Stimulated activated CD4-positive, alpha-beta T cell treated with anti-CD3 and anti-CD28 coated beads, Interleukin-15, amount 100 ng/mL, for 48 hours (primary cell): ENCODE results near the gene C2CD3.
A peak's percentile ranks its signal among the peaks of the same experiment; 100 is the strongest.
"Not testable (repeated sequence)": the region's sequence is repeated elsewhere in the genome, so short reads cannot be mapped to it uniquely, and the experiment has no call there.

Experiments used
- DNase-seq, 2 donors: peaks; one replicate each; pipeline ENCODE4 v3.0.0-alpha.2; 2020; ENCODE audit warnings: low read depth in 2 of 2

Gene C2CD3

DNA sequence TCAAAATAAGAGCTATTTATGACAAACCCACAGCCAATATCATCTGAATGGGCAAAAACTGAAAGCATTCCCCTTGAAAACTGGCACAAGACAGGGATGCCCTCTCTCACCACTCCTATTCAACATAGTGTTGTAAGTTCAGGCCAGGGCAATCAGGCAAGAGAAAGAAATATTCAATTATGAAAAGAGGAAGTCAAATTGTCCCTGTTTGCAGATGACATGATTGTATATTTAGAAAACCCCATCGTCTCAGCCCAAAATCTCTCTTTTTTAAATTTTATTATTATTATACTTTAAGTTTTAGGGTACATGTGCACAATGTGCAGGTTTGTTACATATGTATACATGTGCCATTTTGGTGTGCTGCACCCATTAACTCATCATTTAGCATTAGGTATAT lies 107.2 kb downstream of the C2CD3 start:
- not testable (repeated sequence) for DNase-seq

DNA sequence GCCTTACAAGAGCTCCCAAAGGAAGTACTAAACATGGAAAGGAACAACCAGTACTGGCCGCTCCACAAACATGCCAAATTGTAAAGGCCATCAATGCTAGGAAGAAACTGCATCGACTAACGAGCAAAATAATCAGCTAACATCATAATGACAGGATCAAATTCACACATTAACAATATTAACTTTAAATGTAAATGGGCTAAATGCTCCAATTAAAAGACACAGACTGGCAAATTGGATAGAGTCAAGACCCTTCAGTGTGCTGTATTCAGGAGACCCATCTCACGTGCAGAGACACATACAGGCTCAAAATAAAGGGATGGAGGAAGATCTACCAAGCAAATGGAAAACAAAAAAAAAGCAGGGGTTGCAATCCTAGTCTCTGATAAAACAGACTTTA lies 109.2 kb downstream of the C2CD3 start:
- DNase-seq, result not testable (repeated sequence)

DNA sequence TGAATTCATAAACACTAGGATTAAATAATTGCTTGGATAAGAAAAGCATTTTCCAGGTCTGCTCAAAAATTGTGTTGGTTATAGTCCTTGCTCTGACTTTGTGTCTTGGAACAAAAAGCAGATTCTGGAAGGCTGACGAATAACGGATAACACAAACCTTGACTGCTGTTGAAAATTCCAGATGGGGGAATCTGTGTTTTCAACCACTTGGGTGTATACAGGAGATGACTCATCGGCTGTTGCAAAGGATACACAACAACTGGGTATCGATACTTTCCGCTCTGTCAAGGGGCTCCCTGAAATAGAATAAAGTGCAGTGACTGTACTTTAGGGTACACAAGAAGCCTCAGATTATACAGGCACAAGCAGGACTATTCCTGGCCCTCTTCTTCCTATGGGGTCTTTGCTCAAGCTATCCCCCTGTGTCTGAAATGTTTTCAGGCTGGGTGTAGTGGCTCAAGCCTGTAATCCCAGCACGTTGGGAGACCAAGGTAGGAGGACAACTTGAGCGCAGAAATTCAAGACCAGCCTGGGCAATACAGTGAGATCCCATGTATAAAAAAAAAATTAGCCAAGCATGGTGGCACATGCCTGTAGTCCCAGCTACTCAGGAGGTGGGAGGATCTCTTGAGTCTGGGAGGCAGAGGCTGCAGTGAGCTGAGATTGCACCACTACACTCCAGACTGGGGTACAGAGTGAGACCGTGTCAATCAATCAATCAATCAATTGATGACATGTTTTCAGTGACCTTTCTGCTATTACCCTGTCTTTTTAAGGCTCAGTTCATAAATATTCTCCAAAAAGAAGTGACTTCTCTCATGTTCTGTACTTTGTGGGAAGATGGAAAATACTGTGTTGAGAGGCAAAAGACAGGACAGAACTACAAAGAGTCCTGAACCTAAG lies 113.3 kb downstream of the C2CD3 start:
- DNase-seq, result no peak

DNA sequence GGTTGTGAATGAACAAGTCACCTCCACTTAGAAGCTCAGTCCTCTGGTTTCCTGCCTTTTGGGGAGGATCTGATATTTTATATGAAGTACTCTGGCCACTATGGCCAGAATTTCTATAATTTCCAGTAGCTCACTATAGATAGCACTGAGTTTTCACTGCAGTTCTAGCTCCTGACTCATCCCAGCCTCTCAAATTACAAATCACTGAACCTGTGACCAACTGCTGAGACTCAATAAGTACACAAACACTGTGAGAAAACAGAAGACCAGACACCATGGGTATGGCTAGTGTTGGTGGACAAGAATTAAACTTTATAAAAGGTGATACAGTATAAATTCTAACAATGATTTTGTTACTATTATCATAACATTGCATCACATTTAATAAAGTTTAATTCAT lies 114.9 kb downstream of the C2CD3 start:
- no peak for DNase-seq

DNA sequence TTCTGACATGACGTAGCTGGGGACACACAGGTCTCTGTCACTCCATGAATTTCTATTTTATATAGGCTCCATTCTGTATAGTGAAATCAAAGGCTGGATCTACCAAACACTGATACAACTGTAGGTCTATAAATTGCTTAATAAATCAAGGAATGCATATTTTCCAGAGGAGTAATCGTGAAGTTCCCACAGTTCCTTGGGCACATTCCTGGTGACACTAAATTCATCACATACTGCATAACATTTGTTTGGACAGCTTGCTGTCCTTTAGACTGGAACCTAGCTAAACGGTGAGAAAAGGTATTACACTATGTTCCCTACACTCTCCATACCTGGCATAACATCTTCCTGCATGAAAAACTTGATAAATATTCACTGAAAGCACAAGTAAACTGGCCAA lies 120.3 kb downstream of the C2CD3 start:
- DNase-seq, result no peak

DNA sequence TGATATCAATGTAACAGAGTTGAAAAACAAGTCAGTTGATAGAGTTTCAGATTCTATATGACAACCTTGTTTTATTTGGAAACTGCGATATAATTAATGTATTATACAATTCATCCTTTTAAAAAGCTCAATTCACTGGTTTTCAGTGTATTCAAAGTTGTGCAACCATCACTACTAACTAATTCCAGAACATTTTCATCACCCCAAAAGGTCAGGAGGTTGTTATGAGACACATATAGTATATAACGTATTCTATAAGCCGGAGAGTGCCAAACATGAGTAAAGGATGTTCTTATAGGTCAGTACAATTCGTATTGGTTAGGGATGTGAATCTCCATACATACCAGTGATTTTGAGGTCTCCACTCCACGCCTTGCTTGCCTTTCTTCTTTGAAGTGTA lies 121.8 kb downstream of the C2CD3 start:
- DNase-seq, result no peak

DNA sequence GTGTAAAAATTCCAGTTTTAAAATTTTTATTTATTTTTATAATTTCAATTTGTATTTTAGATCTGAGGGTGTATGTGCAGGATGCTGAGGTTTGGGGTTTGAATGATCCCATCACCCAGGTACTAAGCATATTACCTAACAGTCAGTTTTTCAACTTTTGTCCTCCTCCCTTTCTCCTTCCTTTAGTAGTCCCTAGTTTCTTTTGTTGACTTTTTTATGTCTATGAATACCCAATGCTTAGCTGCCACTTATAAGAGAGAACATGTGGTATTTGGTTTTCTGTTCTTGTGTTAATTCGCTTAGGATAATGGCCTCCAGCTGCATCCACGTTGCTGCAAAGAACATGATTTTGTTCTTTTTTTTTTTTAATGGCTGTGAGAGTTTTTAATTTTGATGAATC lies 126.3 kb downstream of the C2CD3 start:
- DNase-seq, result no peak

DNA sequence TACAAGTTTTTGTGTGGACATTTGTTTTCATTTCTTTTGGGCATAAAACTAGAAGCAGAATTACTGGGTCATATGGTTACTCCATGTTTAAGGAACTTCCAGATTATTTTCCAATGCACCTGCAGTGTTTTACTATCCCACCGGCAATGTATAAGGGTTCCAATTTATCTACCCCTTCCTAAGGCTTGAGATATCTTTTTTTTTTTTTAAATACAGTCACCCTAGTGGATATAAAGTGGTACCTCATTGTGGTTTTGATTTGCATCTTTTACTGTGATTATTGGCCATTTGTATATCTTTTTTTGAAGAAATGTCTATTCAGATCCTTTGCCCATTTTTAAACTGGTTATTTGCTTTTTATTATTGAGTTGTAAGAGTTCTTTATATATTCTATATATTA lies 127.4 kb downstream of the C2CD3 start:
- DNase-seq, result no peak

DNA sequence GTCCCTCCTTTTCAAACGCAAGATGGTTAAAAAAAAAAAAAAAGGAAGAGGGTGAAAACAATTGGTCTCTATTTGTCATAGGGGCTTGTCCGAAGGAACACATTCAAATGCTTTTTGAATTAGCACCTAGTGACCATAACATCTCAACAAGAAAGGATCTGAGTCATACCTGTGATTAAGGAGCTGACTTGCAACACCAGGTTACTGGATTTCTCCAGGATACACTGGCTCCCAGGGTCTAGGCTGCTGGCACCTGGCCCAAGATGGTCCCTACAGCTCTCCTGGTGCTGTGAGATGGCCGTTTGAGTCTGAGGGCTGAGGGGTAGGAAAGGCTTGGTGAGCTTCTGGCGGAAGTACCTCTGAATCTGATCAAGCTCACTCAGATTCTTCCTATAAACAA lies 133.5 kb downstream of the C2CD3 start:
- DNase-seq, result no peak

DNA sequence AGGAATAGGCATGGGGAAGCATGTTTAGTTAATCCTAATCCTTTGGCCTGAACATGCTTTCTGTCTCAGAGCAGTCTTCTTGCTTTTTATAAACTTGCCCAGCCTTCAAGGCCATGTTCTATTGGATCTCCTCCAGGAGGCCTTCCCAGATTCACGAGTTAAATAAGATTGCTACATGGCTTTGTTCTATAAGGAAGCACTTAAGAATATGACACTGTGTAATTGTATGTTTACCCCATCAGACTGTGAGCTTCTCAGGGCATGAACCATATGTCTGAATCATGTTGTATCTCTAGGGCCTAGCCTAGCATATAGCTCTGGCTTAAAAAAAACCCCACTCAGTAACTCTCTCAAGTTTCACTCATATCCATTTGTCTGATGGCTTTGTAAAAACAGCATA lies 135.5 kb downstream of the C2CD3 start:
- no peak for DNase-seq

DNA sequence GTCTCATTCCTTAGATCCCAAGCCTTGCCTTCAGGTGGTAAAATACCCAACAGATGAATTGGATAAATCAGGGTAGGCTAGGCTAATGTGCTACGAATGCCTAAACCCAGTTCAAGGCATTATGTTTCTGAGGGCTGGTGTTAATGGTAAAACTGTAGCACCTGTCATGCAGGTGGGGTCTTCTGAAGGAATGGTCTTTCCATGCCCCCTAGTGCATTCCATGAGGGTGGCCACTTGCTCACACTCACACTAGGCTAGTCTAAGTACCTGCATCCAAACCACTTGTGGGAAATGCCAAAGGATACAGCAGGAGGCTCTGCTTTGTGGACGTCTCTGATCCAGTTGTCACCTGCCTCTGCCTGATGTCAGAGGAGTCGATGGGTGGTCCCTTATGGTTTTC lies 137.8 kb downstream of the C2CD3 start:
- no peak for DNase-seq

DNA sequence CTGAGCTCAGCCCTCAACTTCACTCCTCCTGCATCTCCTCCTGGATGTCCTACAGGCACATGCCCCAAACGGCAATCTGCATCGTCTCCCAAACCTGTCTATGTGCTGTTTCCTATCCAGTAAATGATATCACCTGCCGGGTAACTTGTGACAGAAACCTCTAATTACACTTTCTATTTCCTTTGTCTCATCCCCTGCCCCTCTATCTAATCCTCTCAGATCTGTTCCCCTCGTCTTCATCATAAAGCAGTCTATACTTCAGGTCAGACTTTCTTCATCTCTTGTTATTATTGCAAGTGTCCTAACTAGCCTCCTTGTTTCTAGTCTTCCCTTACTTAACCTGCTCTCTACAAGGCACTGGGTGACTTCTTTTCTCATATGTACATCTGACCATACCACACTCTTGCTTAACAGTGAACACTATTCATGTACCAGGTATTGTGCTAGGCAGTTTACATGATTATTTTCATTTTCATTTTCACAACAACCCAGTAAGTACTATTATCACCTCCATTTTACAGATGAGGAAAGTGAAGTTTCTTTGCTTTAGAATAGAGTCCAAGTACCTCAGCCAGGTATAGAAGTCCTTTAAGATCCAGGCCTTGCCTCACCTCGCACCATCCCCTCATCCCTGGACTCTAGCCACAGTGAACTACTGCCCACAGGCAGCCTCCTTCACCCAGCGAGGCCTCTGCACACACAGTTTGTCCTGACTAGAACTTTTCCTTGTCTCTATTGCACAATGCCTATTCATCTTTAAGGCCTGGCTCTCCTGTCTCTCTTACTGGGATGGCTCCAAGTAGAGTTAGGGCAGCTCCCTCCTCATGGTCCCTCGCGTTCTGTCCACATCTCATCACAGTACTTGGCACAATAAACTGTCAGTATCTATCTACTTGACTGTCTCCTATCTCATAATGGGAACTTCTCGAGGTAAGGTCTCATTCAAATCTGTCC lies 139.8 kb downstream of the C2CD3 start:
- no peak for DNase-seq

DNA sequence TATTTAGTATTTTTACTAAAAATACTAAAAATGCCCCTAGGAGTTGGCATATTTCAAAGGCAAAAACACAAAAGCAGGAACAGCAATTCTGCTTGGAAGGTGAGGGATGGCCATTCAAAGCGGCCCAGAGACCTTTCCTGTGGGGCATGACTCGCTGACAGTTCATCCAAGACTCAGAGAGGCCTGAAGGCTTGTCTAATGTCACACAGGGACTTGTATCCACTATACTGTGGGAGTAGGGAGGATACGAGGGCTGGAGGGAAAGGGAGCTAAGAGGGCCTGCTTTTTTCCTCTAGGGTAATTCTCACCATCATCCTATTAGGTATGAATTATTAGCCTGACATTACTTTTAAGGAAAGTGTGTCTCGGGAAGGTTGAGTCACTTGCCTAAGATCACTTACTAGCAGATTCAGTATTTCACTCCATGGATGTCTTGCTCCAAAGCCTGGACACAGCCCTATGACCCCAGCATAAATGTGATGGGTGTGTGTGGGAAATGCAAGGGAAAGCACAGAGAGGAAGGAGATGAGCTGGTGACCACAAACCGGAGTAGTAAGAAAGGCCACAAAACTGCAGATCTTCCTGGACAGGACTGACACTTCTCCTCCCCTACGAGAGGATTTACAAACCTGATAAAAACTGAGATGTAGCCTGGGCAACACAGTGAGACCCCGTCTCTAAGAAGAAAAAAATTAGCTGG lies 145.2 kb downstream of the C2CD3 start:
- DNase-seq, result no peak

DNA sequence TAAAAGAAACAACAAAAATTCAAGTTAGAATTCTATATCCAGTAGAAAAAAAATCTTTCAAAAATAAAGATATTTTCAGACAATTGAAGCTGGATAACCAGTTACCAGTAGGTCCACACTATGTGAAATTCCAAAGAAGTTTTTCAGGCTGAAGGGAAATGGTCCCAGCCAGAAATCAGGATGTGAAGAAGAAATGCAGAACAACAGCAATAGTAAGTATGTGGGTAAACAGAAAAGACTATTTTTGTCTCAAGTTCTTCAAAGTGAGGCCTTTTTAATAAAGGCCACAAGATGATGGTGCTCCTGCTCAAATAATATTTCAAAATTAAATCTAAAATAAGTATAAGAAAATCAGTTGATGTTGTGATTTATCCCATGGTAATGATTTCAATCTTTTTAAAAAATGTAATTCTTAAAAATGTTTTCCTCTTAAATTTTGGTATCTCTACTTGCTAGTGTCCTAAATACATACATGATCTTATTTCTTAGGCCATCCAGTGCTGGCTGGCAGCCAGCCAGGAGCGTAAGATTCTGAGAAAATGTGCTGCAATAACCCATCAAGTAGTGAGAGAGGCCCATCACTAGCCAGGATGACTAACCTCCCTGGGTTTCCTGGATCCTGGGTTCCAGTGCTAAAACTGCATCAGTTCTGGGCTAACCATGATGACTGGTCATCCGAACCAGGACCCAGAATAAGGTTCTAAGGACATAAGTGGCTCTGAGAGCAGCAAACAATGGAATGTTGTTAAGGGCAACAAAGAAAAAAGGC lies 146.4 kb downstream of the C2CD3 start:
- DNase-seq, result peak; percentile 37 to 57

DNA sequence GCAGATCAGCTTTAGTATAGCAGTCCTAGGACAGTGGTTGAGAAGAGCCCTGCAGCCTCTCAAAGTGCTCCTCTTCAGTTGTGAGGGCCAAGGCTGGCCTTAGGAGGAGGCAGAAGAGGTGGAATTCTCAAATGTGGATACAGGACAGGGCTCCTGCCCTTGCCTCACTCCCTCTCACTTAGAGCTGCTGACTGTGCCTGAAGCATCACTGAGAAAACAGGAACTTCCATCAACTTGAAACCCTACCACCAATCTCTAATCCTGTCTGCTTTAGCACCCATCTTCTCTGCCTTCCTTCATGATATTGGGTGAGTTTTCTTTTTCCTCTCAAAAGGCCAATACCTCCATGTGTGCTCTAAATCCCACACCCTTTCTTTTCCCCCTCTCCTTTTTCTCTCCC lies 147.5 kb downstream of the C2CD3 start:
- DNase-seq, result no peak

DNA sequence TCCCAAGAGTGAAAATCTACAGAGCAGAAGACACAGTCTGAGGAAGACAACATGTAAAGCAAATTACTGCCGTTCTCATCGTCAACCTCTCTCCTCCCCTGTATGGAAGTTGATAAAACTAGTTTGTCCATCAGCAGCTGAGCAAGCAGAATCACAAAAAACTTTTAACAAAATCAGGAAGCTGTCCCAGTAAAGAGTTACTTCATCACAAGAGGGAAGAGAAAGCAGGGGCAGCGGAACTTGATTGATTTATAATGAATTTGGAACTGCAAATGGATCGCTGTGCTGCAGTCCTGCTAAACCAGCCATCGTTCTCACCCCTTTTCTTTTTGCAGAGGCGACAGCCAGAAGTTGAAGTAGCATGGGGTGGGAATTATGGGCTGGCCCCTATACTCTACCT lies 148.3 kb downstream of the C2CD3 start:
- DNase-seq, result no peak

DNA sequence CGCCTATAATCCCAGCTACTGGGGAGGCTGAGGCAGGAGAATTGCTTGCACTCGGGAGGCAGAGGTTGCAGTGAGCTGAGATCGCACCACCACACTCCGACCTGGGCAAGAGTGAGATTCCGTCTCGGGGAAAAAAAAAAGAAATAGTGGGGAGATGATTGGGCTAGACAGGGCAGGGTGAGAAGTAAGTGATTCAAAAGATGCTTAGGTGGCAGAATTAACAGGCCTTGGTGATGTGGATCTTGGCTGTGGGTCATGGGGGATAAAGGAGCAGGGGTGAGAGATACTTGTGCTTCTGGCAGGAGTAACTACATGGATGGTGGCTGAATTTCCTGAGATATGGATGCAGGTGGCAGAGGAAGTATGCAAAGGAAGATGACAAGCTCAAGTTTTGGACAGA lies 148.8 kb downstream of the C2CD3 start:
- DNase-seq, result no peak

DNA sequence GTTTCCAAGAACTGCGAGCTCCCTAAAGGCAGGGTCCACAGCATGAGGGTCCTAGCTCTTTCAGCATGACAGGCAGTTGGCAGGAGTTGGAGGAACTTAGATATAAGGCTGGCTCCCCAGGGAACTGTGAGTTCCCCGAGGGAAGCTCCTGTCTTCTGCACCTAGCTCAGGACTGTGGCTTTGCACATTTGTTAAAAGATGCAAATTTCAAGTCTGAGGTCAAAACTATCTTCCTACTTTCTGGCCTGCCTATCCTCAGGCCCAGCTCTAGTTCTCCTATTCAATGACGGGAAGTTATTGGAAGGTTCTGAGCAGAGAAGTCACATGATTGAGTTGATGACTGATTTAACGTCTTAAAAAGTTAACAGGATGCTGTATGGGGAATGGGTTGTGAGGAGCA lies 150.3 kb downstream of the C2CD3 start:
- DNase-seq, result no peak

DNA sequence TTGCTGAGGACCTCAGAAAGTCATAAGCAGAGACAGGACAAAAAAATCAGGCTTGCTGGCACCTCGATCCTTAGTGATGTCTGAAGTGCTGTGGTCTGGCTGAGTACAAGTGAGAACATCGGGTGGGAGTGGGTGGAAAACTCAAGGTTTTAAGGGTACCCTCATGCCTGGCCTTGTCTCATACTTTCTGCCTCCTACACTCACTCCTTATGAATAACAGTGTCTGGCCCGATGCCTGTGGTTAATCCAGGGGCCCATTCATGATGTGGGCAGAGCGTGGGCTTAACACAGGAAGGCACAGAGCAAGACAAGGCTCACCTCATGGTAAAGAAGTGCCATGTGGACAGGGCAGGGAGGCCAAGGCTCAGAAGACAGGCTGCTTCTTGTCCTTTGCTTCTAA lies 150.9 kb downstream of the C2CD3 start:
- peak; percentile 69 to 76 for DNase-seq

DNA sequence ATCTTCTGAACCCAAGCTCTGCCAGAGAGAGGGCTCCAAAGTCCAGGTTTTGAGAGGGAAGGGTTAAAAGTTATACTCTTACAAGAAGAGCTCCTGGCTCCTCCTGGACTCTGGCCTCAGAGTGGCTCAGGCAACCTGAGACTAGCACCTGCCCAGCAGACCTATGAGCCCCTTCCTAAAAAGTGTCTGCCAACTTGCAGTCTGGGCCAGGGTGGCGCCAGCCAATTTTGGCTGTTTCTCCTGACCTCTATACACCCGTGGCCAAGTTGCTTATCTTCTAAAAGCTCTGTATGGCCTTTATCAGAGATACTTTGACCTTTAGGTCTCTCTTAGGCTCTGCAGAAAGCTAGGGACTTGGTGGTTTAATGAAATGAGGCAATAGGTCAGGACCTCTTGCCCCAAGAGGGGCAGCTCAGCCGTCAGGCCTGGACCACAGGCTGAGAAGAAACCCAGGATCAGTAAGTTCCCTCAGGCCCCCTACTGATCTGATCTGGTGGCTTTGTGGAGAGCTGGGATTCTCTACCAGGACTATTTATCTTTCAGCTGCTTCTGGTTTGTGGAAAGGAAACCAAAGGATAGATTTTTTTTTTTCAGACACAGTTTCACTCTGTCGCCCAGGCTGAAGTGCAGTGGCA lies 151.6 kb downstream of the C2CD3 start:
- no peak for DNase-seq
